Neuronal stem cell (in vitro differentiated cells): ENCODE measurements around the gene FADS1.

Experiments used
- DNase-seq: peaks from one replicate; pipeline ENCODE4 v3.0.0-alpha.2; 2013; ENCODE audit warnings: low spot score
- H2AFZ ChIP-seq: one replicate; pipeline ENCODE4 v1.6.1; 2013; ENCODE audit warnings: mild to moderate bottlenecking, low read length, inconsistent platforms
- H2AK5ac ChIP-seq: 2 replicates; pipeline ENCODE4 v1.6.1; 2013; ENCODE audit warnings: low read depth, mild to moderate bottlenecking, inconsistent platforms, low read length, moderate library complexity, mixed read lengths
- H2BK120ac ChIP-seq: 2 replicates; pipeline ENCODE4 v1.6.1; 2013; ENCODE audit warnings: low read depth, mild to moderate bottlenecking, inconsistent platforms, low read length, moderate library complexity, mixed read lengths
- H2BK12ac ChIP-seq: one replicate; pipeline ENCODE4 v1.6.1; 2013; ENCODE audit warnings: low read length, inconsistent platforms
- H2BK15ac ChIP-seq: 2 replicates; pipeline ENCODE4 v1.6.1; 2013; ENCODE audit warnings: mild to moderate bottlenecking, low read length, inconsistent platforms, mixed read lengths
- H2BK5ac ChIP-seq: one replicate; pipeline ENCODE4 v1.6.1; 2013; ENCODE audit warnings: inconsistent platforms, mild to moderate bottlenecking, low read length, moderate library complexity
- H3K14ac ChIP-seq: one replicate; pipeline ENCODE4 v1.6.1; 2013; ENCODE audit warnings: low read length, inconsistent platforms
- H3K18ac ChIP-seq: 2 replicates; pipeline ENCODE4 v1.6.1; 2013; ENCODE audit warnings: low read length, inconsistent platforms
- H3K23ac ChIP-seq: 2 replicates; pipeline ENCODE4 v1.6.1; 2013; ENCODE audit warnings: low read depth, mild to moderate bottlenecking, mixed read lengths, low read length, inconsistent platforms; ENCODE audit not compliant: poor library complexity
- H3K27ac ChIP-seq: replicated peaks from 3 replicates; pipeline ENCODE4 v1.5.1; 2013; ENCODE audit warnings: low read length, inconsistent platforms
- H3K27me3 ChIP-seq, 3 experiments: 2 replicates each; pipeline ENCODE4 v1.6.1; 2013; ENCODE audit warnings: low read length in 3 of 3, mild to moderate bottlenecking in 2 of 3, inconsistent platforms in 1 of 3, low read depth in 1 of 3, mixed read lengths in 1 of 3, moderate library complexity in 1 of 3; ENCODE audit not compliant: control insufficient read depth in 3 of 3, insufficient read depth in 3 of 3
- H3K36me3 ChIP-seq, 2 donors: replicated peaks in 1 of 2; 2 replicates each; pipeline ENCODE4 v1.6.1; 2013; ENCODE audit warnings: low read length in 2 of 2; ENCODE audit not compliant: control insufficient read depth in 2 of 2, insufficient read depth in 2 of 2
- H3K4ac ChIP-seq: 2 replicates; pipeline ENCODE4 v1.6.1; 2013; ENCODE audit warnings: inconsistent platforms, mild to moderate bottlenecking, low read length, moderate library complexity
- H3K4me1 ChIP-seq, 2 donors: 1 replicate in 1 of 2; 2 replicates in 1 of 2; pipeline ENCODE4 v1.6.1; 2013; ENCODE audit warnings: low read length in 2 of 2, low read depth in 1 of 2; ENCODE audit not compliant: control insufficient read depth in 2 of 2, insufficient read depth in 1 of 2
- H3K4me2 ChIP-seq: one replicate; pipeline ENCODE4 v1.6.1; 2013; ENCODE audit warnings: mild to moderate bottlenecking, low read length, inconsistent platforms; ENCODE audit not compliant: insufficient read depth, poor library complexity, severe bottlenecking
- H3K4me3 ChIP-seq, 2 donors: 2 replicates each; pipeline ENCODE4 v1.5.1; 2013; ENCODE audit warnings: low read length in 2 of 2, mild to moderate bottlenecking in 2 of 2, inconsistent platforms in 1 of 2, moderate library complexity in 1 of 2
- H3K79me1 ChIP-seq: one replicate; pipeline ENCODE4 v1.6.1; 2013; ENCODE audit warnings: low read depth, mild to moderate bottlenecking, inconsistent platforms, low read length, moderate library complexity
- H3K9ac ChIP-seq: one replicate; pipeline ENCODE4 v1.6.1; 2013; ENCODE audit warnings: mild to moderate bottlenecking, low read depth, low read length, inconsistent platforms; ENCODE audit not compliant: poor library complexity
- H3K9me3 ChIP-seq, 2 donors: replicated peaks in 1 of 2; 2 replicates each; pipeline versions ENCODE3 to v1.6.1; 2013; ENCODE audit warnings: low read length in 2 of 2, mild to moderate bottlenecking in 2 of 2, inconsistent platforms in 1 of 2, low read depth in 1 of 2, mixed read lengths in 1 of 2, moderate library complexity in 1 of 2; ENCODE audit not compliant: control insufficient read depth in 2 of 2, insufficient read depth in 1 of 2
- H4K8ac ChIP-seq: one replicate; pipeline ENCODE4 v1.6.1; 2013; ENCODE audit warnings: low read depth, mild to moderate bottlenecking, inconsistent platforms, low read length, moderate library complexity
- H4K91ac ChIP-seq: one replicate; pipeline ENCODE4 v1.6.1; 2013; ENCODE audit warnings: low read length, low read depth, mild to moderate bottlenecking, inconsistent platforms; ENCODE audit not compliant: poor library complexity
- WGBS, 2 donors: extraction: QIAGEN DNeasy Blood & Tissue Kit; methylation state at CpG; one replicate each; pipeline ENCODE4 v1.1.7; 2013; ENCODE audit warnings: missing lambda C conversion rate in 2 of 2, mixed read lengths in 1 of 2; ENCODE audit not compliant: insufficient read length in 2 of 2, insufficient replicate concordance in 1 of 2; ENCODE audit errors: extremely low coverage in 2 of 2; 5-methylcytosine and 5-hydroxymethylcytosine counted together

Gene FADS1

DNA sequence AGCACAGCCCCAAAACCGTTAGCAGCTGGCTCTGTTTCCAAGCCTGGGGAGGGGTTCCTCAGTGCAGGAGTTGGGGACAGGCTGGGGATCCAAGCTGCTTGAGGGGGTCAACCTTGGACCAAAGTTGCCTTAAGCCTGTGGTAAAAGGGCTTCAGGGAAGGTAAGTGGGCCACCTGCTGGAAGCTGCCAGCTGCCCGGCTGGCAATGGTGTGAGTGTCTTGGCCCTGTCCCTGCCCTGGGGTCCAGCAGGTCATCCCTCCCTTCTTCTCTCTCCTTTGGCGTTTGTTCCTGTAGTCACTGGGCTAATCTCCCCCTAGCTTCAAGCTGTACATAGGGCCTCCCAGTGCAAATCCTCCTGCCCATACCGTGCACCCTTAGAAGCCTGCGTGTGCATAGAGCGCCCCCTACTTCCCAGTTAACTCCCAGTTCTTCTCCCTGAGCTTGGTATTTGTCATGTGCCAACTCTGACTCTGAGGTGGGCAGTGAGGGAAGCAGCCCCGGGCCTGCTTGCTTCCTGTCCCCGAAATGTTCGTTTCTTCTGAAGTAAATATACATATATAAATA is 28.8 kb downstream of the FADS1 start:
- no peak overlapping the region for H3K9ac ChIP-seq
- peaks cover 55 to 76% of the 10 kb centered on the region in 2 donors for H3K36me3 ChIP-seq
- H3K79me1 ChIP-seq = peaks cover 11% of the 10 kb centered on the region
- DNase-seq = peak; percentile 30
- H3K23ac ChIP-seq = no peak overlapping the region
- H4K8ac ChIP-seq = no peak overlapping the region
- H3K14ac ChIP-seq = no peak overlapping the region
- no peak overlapping the region for H3K4me3 ChIP-seq
- no peak overlapping the region for H2BK12ac ChIP-seq
- no peak overlapping the region for H2BK15ac ChIP-seq
- WGBS, 2 donors = no CpG with 5 or more reads among the region's 9 CpGs
- H2AFZ ChIP-seq = no peak overlapping the region
- H2AK5ac ChIP-seq = no peak overlapping the region
- H4K91ac ChIP-seq = no peak overlapping the region
- no peaks in the 10 kb centered on the region for H3K9me3 ChIP-seq
- H3K4me2 ChIP-seq = no peak overlapping the region
- peaks cover under 1 to 3% of the 10 kb centered on the region in 2 donors for H3K4me1 ChIP-seq
- H3K4ac ChIP-seq = no peak overlapping the region
- no peak overlapping the region for H2BK5ac ChIP-seq
- H2BK120ac ChIP-seq = no peak overlapping the region
- H3K18ac ChIP-seq = no peak overlapping the region
- no peak overlapping the region for H3K27ac ChIP-seq
- H3K27me3 ChIP-seq = no peaks in the 10 kb centered on the region

DNA sequence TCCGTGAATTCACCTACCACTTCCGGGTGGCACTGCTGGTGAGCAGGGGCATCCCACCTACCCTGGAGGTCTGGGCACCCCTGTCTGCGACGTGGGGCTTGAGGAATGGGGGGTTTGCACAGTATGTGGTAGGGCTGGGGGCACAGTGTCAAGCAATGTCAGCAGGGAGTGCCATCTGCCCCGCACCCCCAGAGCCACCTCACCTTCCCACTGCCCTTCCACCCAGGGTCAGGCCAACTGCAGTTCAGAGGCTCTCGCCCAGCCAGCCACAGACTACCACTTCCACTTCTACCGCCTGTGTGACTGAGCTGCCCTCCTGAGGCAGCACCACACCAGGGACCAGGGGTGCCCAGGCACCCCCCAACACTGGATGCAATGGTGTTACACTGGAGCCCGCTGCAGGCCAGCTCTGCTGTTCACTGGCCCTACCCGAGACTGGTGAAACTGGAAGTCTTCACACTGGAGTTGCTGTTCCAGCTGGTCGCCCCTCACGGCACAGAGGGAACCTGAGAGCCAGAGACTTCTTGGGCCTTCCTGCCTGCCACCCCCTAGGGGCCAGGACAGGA is 30.9 kb downstream of the FADS1 start:
- Histone ChIP-seq H3K27ac (no peak overlapping the region), H2BK120ac (no peak overlapping the region)
- no CpG with 5 or more reads among the region's 11 CpGs for WGBS, 2 donors

DNA sequence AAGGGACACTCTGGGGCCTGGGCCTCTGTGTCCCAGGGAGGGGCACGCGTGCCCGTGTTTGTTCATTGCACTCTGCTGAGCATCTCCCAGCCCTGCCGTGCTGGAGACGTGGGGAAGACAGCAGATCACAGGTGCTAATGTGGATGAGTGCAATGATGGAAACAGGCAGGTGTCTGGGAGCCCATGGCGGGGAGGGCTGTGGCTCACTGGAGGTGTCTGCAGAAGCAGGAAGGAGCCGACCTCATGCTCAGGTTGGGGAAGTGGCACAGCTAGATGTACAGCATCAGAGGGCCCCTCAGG is 32.3 kb downstream of the FADS1 start:
- no peak overlapping the region for H3K14ac ChIP-seq
- no peak overlapping the region for H3K4me3 ChIP-seq
- H2AFZ ChIP-seq = no peak overlapping the region
- no peak overlapping the region for H3K23ac ChIP-seq
- no peak for DNase-seq
- H3K4me2 ChIP-seq = no peak overlapping the region
- no peak overlapping the region for H3K4ac ChIP-seq
- no CpG with 5 or more reads among the region's 7 CpGs for WGBS, 2 donors
- H3K9ac ChIP-seq = no peak overlapping the region
- H2BK15ac ChIP-seq = no peak overlapping the region
- H4K8ac ChIP-seq = no peak overlapping the region
- H3K27me3 ChIP-seq = no peaks in the 10 kb centered on the region
- peak overlapping the region; percentile 78 for H2BK12ac ChIP-seq
- H3K36me3 ChIP-seq = peaks cover 44 to 91% of the 10 kb centered on the region in 2 donors
- no peak overlapping the region for H2AK5ac ChIP-seq
- H3K9me3 ChIP-seq = no peaks in the 10 kb centered on the region
- H3K27ac ChIP-seq = no peak overlapping the region
- peak overlapping the region; percentile 71 for H2BK5ac ChIP-seq
- H3K79me1 ChIP-seq = peaks cover 6% of the 10 kb centered on the region
- H2BK120ac ChIP-seq = no peak overlapping the region
- no peak overlapping the region for H4K91ac ChIP-seq
- no peaks in the 10 kb centered on the region for H3K4me1 ChIP-seq
- no peak overlapping the region for H3K18ac ChIP-seq

More for the DNA sequence above, 30.9 kb downstream of the FADS1 start:
- H3K4me3 ChIP-seq = no peak overlapping the region
- no peak overlapping the region for H2AK5ac ChIP-seq
- no peak for DNase-seq
- H3K79me1 ChIP-seq = peaks cover 8% of the 10 kb centered on the region
- no peak overlapping the region for H2BK15ac ChIP-seq
- H4K8ac ChIP-seq = no peak overlapping the region
- H3K9me3 ChIP-seq = no peaks in the 10 kb centered on the region
- no peak overlapping the region for H3K9ac ChIP-seq
- H3K4me1 ChIP-seq = no peaks in the 10 kb centered on the region
- H3K18ac ChIP-seq = no peak overlapping the region
- H2BK12ac ChIP-seq = no peak overlapping the region
- peak overlapping the region; percentile 31 for H3K23ac ChIP-seq
- peaks cover 55 to 91% of the 10 kb centered on the region in 2 donors for H3K36me3 ChIP-seq
- no peak overlapping the region for H3K14ac ChIP-seq
- peak overlapping the region; percentile 20 for H2BK5ac ChIP-seq
- H3K4me2 ChIP-seq = no peak overlapping the region
- no peak overlapping the region for H2AFZ ChIP-seq
- no peak overlapping the region for H3K4ac ChIP-seq
- H4K91ac ChIP-seq = no peak overlapping the region
- no peaks in the 10 kb centered on the region for H3K27me3 ChIP-seq

DNA sequence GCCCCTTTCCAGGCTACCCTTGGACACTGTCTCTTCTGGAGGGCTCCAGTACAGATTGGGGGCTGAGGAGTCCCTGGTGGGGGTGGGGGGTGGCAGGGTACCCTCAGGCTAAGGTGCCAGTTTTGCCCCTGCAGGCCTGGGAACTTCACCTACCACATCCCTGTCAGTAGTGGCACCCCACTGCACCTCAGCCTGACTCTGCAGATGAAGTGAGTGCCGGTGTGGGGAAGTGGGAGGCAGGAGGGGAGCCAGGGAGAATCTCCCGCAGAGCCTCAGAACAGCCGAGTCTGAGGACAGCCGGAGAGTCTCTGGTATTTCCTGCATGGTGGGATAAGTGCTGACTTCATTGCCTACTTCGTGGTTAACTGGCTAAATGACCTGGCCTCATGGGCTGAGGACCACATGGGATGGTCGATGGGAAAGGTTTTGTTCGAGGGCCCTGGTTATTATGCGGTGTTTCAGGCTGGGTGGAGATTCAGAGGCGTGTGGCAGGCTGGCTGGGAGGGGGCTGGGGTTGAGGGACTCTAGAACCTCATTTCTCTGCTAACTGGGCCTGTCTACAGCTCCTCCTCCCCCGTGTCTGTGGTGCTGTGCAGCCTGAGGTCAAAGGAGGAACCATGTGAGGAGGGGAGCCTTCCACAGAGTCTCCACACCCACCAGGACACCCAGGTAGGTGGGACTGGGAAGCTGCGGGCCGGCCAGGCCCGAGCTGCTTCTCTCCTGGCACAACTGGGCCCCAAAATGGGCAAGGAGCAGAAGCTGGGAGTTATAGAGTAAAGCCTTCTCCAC is 32.9 kb downstream of the FADS1 start:
- Histone ChIP-seq H4K91ac (no peak overlapping the region), H3K18ac (no peak overlapping the region), H3K23ac (peak overlapping the region; percentile 6), H2BK12ac (no peak overlapping the region), H3K14ac (no peak overlapping the region), H2BK5ac (peak overlapping the region; percentile 71), H2BK120ac (no peak overlapping the region), H3K27ac (no peak overlapping the region), H3K27me3 (no peaks in the 10 kb centered on the region), H3K9me3 (no peaks in the 10 kb centered on the region), H3K4ac (no peak overlapping the region), H3K9ac (no peak overlapping the region), H4K8ac (no peak overlapping the region), H2AK5ac (no peak overlapping the region), H3K79me1 (peaks cover 5% of the 10 kb centered on the region), H3K36me3 (peaks cover 38 to 86% of the 10 kb centered on the region in 2 donors), H3K4me2 (no peak overlapping the region), H2BK15ac (no peak overlapping the region), H2AFZ (no peak overlapping the region), H3K4me1 (no peaks in the 10 kb centered on the region), H3K4me3 (no peak overlapping the region)
- WGBS, 2 donors = no CpG with 5 or more reads among the region's 13 CpGs
- DNase-seq = no peak
